GM08714 (cell line): ENCODE results near the gene TGM1.

Source experiments
- H3K4me3 ChIP-seq: fragments of 200-500 bp; sonication (Bioruptor generic); 2 replicates; pipeline ENCODE4 v1.5.1; 2014; ENCODE audit warnings: mild to moderate bottlenecking, low read length, inconsistent platforms
- ZNF274 ChIP-seq: IDR thresholded peaks from 2 replicates; pipeline ENCODE4 v1.6.1; 2012; ENCODE audit warnings: mild to moderate bottlenecking, low read depth, low read length

TGM1 gene

DNA sequence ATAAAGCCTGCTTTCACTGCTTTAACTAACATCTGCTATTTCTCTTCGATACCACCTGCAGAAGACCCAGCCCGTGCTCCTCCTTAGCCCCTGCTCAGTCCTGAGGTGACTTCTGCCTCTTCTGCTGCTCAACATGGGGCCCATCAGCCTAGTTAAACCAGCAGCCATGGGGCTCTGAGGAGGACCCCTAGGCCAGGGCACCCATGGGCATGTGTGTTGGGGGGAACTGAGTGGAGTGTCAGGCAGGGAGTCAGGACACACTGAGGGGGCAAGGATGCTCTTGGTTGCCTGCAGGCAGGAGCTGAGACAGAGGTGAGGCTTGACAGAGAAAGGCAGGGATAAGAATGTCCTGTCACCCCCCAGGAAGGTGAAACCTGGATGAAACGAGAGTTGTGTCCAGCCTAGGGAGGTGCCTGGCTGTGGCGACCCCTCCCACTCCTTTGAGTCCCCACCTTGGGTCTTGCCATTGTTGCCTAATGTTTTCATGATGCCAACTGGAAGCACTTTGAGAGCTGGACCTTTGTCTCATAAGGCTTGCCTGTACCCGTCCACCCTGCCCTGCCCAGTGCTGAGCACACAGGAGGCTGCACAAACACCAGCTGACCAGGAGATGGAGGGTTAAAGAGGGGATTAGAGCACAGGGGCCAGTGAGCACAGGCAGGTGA lies 21.0 kb upstream of the TGM1 start:
- H3K4me3 ChIP-seq: no peak overlapping the region
- no peak for TF ChIP-seq ZNF274

DNA sequence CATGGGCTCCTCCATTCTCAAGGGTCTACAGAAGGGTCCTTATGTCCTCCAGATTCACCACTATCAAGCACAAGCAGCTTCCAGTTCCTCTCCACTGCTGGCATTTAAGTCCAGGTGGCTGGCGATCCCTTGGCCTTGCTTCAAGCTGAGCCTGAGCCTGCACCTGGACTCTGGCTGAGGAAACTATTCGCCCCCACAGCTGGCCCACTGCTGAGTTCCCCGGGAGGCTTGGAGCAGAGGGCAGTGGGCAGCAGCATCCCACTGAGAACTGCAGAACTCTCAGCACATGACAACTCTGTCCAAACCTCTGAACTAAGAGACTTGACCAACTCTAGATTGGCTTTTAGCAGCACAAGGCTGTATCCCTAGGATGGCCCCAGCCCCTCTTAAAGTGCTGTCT lies 19.8 kb upstream of the TGM1 start:
- no peak overlapping the region for H3K4me3 ChIP-seq
- no peak for TF ChIP-seq ZNF274

DNA sequence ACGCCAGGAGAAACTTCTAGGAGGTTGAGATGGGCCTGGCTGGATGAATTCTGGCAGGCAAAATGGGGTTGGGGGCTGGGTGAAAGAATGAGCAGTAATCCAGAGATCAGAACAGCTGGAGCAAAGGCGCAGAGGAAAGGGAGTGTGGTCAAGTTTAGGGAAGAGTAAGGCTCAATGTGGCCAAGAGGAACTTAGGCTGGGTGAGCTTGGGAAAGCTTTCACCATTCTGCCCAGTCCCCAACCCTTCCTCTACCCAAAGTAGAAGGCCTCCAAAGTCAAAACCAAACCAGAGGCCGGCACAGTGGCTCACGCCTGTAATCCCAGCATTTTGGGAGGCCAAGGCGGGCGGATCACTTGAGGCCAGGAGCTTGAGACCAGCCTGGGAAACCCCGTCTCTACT lies 18.7 kb upstream of the TGM1 start:
- TF ChIP-seq ZNF274: no peak
- H3K4me3 ChIP-seq: no peak overlapping the region

DNA sequence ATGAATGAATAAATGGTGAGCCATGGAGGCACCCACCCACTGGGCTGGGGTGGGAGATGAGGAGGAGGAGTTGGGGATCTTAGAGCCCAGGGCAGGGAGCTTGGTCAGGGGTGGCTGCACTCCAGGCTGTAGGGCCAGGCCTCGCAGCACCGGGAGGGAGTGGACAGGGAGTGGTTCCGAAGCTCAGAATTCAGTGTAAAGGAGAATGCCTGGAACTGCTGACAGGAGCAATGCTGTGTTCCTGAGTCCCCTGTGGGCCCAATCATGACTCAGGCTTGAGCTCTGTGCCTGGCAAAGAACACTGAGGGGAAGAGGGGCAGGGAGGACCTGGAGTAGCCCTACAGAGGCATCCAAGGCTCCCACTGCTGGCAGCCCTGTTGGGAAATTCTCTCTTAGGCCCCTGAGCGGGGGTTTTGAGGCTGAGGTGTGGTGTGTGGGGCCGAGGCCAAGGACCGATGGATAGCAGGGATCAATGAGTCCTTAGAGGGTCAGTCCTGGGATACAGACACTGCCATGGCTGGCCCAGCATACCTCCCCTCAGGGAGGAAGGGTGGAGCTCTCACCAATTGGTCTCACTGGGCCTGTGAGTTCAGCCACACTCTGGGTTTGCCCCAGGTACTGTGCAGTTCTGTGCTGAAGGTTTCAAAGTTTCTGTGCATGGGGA lies 18.0 kb upstream of the TGM1 start:
- no peak for TF ChIP-seq ZNF274
- H3K4me3 ChIP-seq: no peak overlapping the region

DNA sequence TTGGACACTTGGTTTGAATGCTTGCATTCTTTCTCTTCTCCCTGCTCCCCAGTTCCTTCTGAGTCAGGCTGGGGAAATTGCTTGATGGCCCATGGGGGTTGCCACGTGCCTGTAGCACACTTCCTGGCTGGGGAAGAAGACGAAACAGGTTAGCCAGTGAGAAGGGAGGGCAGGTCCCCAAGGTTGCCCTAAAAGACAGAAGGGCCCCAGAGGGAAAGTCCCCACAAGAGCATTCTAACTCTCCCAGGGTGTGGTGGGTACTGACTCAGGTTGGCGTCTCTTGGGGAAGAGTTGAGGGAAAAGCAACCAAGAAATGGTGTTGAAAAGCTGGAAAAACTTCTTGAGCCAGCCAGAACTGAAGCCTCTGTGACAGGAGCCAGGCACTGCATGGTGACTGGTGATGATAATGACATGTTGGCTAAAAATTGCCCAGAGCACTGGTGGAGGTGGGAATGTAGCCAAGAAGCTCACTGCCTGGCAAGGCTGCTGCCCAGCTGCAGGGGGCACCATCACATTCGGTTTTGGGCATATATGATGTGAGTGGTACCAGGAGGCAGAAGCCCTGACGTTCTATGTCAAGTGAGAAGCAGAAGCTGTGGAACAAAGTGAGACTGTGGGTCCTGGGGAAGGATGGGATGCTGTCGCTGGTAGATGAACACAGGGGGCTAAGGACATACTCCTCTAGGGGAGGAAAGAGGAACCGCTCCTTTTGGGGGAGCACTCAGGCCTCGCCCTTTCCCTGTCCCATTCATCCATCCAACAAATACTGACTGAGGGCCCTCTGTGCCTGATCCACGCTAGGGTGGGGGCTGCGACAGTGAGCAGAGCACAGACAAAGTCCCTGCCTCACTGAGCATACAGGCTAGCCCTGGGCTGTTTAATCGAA lies 16.6 kb upstream of the TGM1 start:
- no peak for TF ChIP-seq ZNF274

DNA sequence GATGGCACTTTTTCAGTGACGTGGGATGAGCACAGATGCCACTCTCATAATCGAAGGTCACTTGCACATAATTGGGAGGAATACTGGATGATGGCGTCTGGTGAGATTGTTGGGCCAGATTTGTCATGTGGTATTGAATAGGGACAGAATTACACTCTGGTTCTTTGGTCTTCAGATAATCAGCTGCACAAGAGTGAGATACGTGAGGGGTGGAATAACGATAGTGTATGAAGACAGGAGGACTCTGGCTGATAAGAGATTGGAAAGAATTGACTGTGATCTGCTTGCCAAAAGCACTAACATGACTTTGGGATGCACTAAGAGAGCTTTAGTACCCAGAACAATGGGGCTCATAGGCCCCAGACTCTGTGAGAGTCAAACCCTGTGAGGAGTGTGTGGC lies 15.4 kb upstream of the TGM1 start:
- H3K4me3 ChIP-seq: no peak overlapping the region
- TF ChIP-seq ZNF274: no peak

More for the DNA sequence above, 16.6 kb upstream of the TGM1 start:
- no peak overlapping the region for H3K4me3 ChIP-seq

DNA sequence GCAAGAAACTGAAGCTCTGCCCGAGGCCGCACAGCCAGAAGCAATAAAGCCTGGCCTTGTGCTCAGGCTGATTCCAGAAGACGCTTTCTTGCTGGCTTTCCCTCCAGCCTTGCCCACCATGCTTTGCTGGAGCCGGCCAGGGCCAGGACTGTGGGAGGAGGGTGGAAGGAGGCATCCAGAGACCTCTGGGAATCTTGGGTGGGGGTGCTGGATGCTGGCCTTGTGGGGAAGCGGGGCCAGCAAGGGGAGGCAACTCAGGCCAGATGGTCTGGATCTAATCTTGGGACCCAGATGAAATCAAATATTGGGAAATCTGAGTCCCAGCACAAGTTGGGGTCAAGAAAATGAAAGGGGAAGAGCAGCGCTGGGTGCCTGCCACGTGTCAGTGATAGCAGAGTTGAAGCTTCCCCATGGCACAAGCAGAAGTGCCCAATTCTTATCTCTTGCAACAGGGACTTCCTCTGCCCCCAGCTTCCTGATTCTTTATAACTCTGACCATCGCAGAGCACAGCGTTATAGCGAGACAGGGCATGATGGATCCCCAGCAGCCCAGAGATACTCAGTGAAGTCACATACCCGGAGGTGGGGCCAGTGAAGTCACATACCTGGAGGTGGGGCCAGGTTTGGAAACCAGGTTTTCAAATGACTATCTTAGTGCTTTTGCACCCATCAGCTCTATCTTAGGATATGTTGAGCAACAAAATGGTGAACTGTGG lies 14.8 kb upstream of the TGM1 start:
- no peak for TF ChIP-seq ZNF274
- no peak overlapping the region for H3K4me3 ChIP-seq

DNA sequence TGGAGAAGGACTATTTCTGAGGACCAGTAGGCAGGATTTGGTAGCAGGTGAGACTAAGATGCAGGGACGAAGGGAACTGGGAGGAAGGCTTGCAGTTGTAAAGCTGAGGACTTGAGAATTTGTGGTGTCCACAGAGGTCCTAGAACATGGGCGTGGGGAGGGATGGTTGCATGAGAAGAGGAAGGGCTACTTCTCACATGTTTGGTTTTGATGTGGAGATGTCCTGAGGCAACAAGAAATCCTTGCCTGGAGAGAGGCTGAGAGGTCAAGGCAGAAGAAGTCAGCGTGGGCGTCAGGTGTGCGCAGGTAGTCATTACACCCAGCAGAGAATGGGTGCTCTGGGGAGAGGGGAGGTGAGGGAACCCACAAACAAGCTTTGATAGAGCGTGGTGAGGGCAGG lies 14.1 kb upstream of the TGM1 start:
- no peak for TF ChIP-seq ZNF274
- H3K4me3 ChIP-seq: no peak overlapping the region

DNA sequence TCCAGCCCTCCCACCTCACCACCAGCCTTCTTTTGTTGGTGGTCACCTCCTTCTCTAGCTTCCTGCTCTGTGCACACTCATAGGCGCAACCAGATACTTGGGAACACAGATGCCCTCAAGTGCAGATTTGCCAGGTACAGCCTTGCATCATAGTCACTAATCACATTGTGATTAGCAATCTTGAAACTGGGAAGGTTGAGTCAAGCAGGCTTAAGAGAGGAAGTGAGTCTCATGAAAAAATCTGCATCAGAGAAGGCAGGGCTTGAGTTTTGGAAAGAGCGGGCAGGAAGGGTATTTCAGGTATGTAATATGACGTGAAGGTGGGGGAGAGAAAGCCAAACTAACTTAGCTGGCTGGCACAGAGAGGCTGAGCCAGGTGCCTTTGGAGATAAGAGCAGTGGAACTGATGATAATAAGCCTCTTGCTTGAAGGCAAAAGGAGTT lies 11.1 kb upstream of the TGM1 start:
- H3K4me3 ChIP-seq: peak overlapping the region; percentile 5; the same call in 1 of the 2 replicates

DNA sequence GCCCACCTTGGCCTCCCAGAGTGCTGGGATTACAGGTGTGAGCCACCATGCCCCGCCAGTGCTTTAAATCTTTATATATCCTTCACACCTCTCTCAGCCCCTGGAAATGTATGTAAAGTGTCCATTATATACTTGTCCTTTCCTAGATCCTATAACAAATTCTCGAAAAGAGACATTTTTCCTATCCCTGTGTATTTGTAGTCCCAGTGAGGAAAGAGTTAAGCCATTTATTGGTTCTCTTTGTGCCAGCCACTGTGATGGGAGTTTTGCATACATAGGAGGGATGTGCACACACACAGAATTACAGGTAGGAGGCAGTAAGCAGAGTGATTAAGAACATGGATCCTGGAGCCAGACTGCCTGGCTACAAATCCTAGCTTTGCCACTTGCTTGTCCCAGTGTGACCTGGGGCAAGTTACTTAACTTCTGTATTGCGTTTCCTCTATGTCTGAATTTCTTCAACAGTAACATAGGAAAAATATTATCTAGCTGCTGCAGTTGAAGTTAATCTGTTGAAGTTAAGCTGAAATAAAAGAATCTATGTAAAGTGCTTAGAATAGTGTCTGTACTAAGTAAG lies 10.5 kb upstream of the TGM1 start:
- H3K4me3 ChIP-seq: no peak overlapping the region
- no peak for TF ChIP-seq ZNF274

More for the DNA sequence above, 11.1 kb upstream of the TGM1 start:
- TF ChIP-seq ZNF274: no peak

DNA sequence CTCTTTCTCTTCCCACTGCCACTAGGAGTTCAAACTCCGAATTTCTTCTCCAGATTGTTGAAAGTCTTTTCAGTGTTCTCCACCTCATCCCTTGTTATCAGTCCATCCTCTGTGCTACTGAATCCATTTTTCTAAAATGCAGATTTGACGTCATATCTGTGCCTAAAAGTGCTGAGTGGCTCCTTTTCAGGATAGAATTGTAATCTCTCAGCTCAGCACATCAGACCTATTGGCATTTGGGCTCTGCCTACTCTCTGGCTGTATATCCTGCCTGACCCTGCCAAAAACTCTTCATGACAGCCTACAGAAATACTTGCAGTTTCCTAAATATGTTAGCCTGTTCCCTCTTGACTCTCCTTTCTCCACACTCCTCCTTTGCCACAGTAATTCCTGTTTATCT lies 9.5 kb upstream of the TGM1 start:
- H3K4me3 ChIP-seq: no peak overlapping the region
- TF ChIP-seq ZNF274: no peak

DNA sequence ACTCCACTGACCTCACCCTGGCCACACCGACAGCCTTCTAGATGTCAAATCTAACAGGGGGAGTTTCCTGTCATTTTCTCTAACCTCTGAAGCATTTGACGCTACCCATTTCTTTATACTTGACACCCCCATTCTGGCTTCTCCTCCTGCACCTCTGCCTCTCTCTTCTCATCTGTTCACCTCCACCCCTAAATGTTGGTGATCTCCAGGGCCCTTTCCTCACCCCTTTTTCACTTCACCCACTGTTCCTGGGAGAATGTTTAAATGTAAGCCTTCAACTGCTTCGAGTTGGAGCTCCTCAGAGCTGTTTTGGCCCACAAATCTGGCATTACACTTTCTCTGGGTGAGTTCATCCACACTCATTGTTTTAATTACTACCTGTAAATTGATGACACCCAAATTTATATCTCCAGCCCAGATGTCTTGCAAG lies 8.9 kb upstream of the TGM1 start:
- TF ChIP-seq ZNF274: no peak

DNA sequence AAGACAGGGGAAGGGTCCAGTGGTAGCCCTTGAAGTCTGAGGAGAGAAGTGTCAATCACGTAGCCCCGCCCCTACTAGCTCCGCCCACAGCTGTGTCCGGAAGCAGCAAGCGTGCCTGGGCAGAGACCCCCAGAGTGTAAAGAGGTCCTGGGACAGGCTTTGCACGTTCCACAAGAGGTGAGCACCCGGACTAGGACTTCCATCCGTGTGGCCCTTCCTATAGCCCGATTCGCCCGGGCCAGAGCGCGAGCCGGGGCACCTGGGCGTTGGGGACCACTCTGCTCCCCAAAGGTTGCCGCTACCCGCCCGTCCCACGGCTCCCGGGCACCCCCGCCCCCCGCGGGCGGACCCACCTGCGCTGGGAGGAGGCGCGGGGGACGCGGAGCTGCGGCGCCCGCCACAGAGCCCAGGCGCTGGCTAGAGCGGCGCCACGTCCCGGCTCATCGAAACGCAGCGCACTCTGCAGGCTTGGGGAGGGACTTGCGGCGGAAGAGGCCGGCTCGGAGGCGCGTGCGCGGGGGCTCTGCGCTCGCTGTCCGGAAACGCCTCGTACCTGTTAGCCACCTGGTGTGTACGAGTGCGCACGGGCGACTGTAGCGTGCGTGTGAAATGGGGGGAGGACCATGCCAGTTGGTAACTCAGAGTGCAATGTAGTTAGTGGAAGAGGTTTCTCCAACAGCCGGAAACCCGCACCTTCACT lies 8.3 kb upstream of the TGM1 start, which contains the start of gene RABGGTA:
RABGGTA (minus strand) TSS at position 464 of the 700 bp plus-strand sequence. CDS start 482 bp downstream, outside the sequence.
- TF ChIP-seq ZNF274: no peak
- H3K4me3 ChIP-seq: peak within 1 kb of the TSS; percentile 79

More for the DNA sequence above, 8.9 kb upstream of the TGM1 start:
- H3K4me3 ChIP-seq: peak overlapping the region; percentile 79; the same call in 1 of the 2 replicates
